GM12878 (cell line): ENCODE measurements around the gene SRSF3. TPM values are rescaled to one million over a fixed set of nuclear protein-coding genes. Genes with fewer than 3 reads are reported as not detected.

Source experiments
- EGR1 ChIP-seq, 2 experiments: IDR thresholded peaks; 1 replicate in 1 of 2; 2 replicates in 1 of 2; pipeline ENCODE4 v1.6.1; 2011 to 2012; ENCODE audit warnings: low read depth in 2 of 2, low read length in 2 of 2, borderline replicate concordance in 1 of 2, mild to moderate bottlenecking in 1 of 2, moderate library complexity in 1 of 2
- IKZF1 ChIP-seq: fragments of 450-650 bp; conservative IDR thresholded peaks from 2 replicates; pipeline ENCODE4 v1.6.1; 2017; ENCODE audit warnings: antibody characterized with exemption, mild to moderate bottlenecking
- KAT2A ChIP-seq: conservative IDR thresholded peaks from 2 replicates; pipeline ENCODE4 v1.6.1; 2011; ENCODE audit warnings: low read depth, low read length; ENCODE audit not compliant: control insufficient read depth
- MLLT1 ChIP-seq: fragments of 450-650 bp; IDR thresholded peaks from 2 replicates; pipeline ENCODE4 v1.6.1; 2016; ENCODE audit warnings: mild to moderate bottlenecking
- NFYB ChIP-seq: IDR thresholded peaks from 2 replicates; pipeline ENCODE4 v1.6.1; 2011; ENCODE audit warnings: low read depth, mild to moderate bottlenecking, low read length, improper control_type of control experiment, moderate library complexity; ENCODE audit not compliant: insufficient read depth
- PAX5 ChIP-seq: IDR thresholded peaks from 2 replicates; pipeline ENCODE4 v1.6.1; 2011; ENCODE audit warnings: low read depth, low read length, borderline replicate concordance
- PRDM15 ChIP-seq: fragments of 450-650 bp; formaldehyde crosslinking; IDR thresholded peaks from 2 replicates; pipeline ENCODE4 v1.4.0; 2020; ENCODE audit warnings: mild to moderate bottlenecking, moderate library complexity
- polyA plus RNA-seq, 11 experiments: library from polyadenylated mRNA; depleted of rRNA in 4 of 11; unstranded in 6 of 11; stranded (reverse) in 5 of 11; fragments of >200 nt; fragmentation: Nextera tagmentation in 4 of 11; fragmentation: Illumina TruSeq in 1 of 11; extraction: Ambion mirVana in 4 of 11; extraction: Trizol in 1 of 11; gene quantifications; 1 replicate in 1 of 11; 2 replicates in 10 of 11; pipeline versions ENCODE4 v1.2.1 to v1.2.3, GENCODE V29; 2011 to 2016; ENCODE audit warnings: inconsistent platforms in 2 of 11, missing spikeins in 2 of 11, low read depth in 1 of 11
- total RNA-seq, 4 experiments: library from RNA; depleted of rRNA in 3 of 4; stranded (reverse); fragments of >200 nt in 3 of 4; fragmentation: Illumina TruSeq in 1 of 4; extraction: Trizol in 1 of 4; gene quantifications; 2 replicates each; pipeline versions ENCODE4 v1.2.1 to v1.2.3, GENCODE V29; 2013 to 2021

The SRSF3 gene
- total and polyA plus RNA-seq, 10 of the 15 experiments (the other 5 are each of a cell fraction or from before 2014, with no cell fraction given): 195 to 1,377 (median 493) TPM

GRCh38 chr6:36624461-36625157 lies 30.4 kb downstream of the SRSF3 start (continued):
- TF ChIP-seq MLLT1 (no peak), PAX5 (no peak), PRDM15 (CRISPR knock-in tag) (no peak), IKZF1 (no peak), NFYB (no peak), KAT2A (no peak), EGR1 (IDR thresholded peaks at IDR 0.05; ENCODE audit: borderline replicate concordance in 1 of 2, low read depth in 2 of 2, low read length in 2 of 2) (no peak)
